Islet precursor cell (in vitro differentiated cells): Measurements from ENCODE around the gene GLRX3.
"Not testable (repeated sequence)": the region's sequence is repeated elsewhere in the genome, so short reads cannot be mapped to it uniquely, and the experiment has no call there.

Source experiments
- DNase-seq: peaks from one replicate; pipeline ENCODE4 v3.0.0-alpha.2; 2018

GLRX3 gene

GRCh38 chr10:130136226-130137089 is at the start of gene GLRX3:
Gene GLRX3 (plus strand): TSS chr10:130136391. CDS start chr10:130136421, 30 bp downstream.
- DNase-seq: peak; percentile 93

- DNase-seq: not testable (repeated sequence)
Measured at GRCh38 chr10:130090565-130090964, 45.6 kb upstream of the GLRX3 start.

- DNase-seq: no peak
Measured at GRCh38 chr10:130099344-130099743, 36.8 kb upstream of the GLRX3 start.

- peak; percentile 81 for DNase-seq
Measured at GRCh38 chr10:130105724-130106123, 30.5 kb upstream of the GLRX3 start.

GRCh38 chr10:130108146-130108545 is 28.0 kb upstream of the GLRX3 start:
- not testable (repeated sequence) for DNase-seq

DNA sequence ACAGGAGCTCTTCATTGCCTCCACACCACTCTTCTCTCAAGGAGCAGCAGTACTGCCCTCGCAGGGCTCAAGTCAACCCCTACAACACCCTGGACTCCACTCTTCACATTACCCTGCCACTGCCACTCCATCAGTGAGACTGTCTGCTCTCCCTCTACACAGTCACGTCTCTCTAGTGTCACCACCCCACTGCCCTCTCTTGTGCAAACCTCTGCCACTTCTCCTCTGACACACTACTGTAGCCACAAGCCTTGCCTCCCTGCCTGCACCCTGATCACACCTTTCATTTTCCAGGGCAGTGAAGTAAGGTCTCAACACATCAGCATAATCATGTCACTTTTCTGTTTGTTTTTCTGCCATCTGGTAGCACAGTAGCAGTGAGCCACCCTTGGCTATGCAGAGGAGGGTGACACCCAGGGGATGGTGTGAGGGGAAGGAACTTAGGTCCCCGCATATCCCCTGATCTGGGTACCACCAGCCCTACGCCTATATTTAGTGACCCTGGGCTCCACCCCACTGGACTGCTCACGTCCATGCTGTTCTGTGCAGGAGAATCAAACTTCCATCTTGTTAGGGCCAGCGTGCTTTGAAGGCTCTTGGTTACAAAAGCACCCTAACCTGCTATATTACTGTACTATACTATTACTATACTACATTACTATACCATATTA is 27.1 kb upstream of the GLRX3 start:
- DNase-seq: no peak

DNA sequence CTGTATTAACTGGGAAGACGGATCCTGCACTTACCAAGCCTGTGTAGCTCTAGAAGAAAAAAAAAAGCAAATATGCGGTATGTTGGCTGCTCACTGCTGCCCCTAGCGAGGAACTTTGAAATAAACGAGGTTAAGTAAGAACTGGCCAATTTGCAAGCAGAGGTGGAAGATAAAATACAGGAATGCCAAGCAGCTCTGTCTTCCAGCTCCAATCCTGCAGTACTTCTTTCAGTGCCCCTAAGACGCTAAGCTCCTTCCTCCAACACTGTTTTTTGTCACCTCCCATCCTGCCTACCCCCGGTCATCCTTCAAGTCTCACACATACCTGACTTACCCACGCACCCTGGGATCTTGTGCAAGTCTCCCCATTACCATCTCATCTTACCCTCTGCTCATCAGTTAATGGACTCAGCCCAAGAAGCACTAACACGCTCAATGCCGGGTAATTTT is 26.4 kb upstream of the GLRX3 start:
- peak; percentile 90 for DNase-seq

DNA sequence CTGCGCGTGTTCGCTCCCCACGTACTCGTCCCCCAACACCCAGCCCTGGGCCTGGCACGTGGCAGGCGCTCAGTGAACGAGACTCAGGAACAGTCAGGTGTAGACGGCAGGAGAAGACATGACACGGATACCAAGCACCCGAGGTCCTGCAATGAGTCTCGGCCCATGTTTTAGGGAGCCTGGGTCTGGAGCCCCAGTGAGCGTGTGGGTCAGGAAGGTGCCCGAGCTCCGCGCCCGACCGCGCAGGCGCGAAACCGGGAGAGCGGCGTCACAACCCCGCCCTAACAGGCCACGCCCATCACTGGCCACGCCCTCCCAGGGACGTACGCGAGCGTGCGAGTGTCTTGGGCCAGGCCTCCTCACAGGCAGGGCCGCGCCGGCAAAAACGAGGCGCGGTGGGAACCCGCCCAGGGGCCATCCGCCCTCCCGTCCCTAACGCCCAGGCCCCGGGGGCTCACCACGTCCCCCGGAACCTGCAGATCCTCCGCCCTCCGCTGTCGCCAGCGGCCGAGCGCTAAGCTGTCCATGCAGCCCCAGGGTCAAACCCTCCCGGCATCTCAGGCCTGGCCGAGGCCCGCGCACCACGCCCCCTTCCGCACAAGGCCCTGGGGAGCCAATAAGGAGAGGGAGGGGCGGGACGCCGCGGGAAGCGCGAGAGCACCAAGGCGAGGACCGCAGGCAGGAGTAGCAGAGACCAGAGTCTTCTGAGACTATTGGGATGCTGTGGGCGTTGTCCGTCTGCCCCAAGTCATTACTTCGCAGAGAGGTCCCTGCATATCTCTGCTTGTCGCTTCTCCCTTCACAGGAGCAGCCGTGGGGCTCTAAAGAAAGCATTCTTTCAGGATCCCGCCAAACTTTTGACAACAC is 25.7 kb upstream of the GLRX3 start, which contains the start of gene C10orf143:
C10orf143 (minus strand) TSS at position 585 of the 867 bp plus-strand sequence; CDS start at position 527, 58 bp downstream.
- DNase-seq: peak; percentile 98

- DNase-seq: peak; percentile 99
Measured at GRCh38 chr10:130111113-130111851, 24.9 kb upstream of the GLRX3 start.

DNA sequence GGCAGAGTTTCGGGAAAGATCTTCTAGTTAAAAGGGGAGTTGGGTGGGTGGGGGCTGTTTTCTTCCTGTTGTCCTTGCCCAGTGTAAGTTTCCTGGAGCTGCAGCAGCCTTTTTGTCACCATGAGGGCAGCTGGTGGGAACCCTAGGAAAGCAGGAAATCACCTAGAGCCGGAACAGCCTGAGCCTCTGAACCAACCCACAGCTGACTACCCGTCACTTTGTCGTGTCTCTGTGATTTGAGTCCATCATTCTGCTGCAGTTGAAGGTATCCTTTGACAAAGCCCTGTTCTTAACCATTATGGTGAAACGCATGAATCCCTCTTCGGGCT is 24.4 kb upstream of the GLRX3 start:
- no peak for DNase-seq

- DNase-seq: no peak
Measured at GRCh38 chr10:130112821-130113220, 23.4 kb upstream of the GLRX3 start.

GRCh38 chr10:130116942-130117341 is 19.2 kb upstream of the GLRX3 start:
- not testable (repeated sequence) for DNase-seq

DNA sequence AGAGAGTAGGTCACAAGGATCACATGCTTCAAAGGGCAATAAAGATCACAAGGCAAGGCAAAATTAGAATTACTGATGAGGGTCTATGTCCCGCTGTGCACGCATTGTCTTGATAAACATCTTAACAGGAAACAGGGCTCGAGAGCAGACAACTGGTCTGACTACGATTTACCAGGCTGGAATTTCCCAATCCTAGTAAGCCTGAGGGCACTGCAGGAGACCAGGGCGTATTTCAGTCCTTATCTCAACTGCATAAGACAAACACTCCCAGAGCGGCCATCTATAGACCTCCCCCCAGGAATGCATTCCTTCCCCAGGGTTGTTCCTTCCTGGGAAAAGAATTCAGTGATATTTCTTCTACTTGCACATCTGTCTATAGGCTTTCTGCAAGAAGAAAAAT is 18.7 kb upstream of the GLRX3 start:
- DNase-seq: not testable (repeated sequence)

DNA sequence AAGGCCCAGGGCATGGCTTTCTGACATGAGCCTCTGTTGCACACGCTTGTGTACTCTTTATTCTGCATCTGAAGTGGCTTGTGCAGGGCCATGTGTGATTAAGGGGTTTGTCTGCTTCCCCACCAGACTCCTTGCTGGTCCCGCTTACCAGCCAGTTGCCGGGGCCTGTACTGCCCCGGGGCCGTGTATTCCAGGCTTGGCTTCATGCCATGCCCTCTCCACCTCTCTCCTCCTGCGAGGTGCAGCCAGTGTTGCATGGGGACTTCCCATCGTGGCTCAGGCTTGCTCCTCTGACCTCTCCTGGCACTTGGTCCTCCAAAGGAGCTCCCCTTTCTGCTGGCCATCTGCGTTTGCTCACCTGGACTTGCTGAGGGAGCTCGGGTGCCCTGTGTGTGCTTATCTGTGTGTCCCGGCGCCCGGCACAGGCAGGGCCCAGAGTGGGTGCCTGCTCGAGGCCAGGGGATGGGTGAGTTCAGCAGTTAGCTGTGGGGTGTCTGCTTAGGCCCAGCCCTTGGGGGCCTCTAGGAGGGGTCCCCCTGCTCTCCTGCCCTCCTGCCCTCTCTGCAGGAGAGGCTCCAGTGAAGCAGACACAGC is 14.6 kb upstream of the GLRX3 start:
- DNase-seq: no peak

GRCh38 chr10:130127364-130128061 is 8.7 kb upstream of the GLRX3 start:
- peak; percentile 90 for DNase-seq

DNA sequence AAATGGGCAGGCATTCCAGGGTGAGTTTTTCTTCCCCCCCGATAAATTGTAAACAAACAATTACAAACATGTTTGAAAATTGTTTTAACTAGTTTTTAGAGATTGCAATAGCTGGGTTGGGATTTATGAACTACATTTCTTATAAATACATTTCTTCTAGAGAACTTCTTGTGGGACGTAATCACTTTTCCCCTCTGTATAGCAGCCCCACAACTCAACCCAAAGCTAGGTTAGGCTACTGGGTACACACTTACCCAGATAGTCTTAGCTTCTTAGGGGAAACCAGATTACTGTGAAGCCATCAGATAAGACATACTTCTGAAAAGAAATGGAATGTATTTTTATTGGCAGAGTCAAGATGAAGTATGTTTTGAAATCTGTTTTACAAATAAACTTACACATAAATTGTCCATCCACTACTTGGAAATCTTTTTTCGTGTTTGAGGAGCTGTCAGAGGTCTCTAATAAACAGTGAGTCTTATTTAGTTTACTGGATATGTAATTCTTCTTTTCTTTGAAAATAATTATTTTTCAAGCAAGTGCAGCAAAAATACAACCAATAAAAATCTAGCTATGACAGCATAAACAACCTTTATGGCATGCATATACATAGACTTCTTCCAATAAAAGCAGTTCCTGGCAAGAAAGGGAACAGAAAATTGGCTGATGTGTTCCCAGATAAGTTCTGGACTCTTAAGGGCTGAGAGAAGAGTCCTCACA is 8.0 kb upstream of the GLRX3 start:
- no peak for DNase-seq

- no peak for DNase-seq
Measured at GRCh38 chr10:130128922-130129321, 7.3 kb upstream of the GLRX3 start.

DNA sequence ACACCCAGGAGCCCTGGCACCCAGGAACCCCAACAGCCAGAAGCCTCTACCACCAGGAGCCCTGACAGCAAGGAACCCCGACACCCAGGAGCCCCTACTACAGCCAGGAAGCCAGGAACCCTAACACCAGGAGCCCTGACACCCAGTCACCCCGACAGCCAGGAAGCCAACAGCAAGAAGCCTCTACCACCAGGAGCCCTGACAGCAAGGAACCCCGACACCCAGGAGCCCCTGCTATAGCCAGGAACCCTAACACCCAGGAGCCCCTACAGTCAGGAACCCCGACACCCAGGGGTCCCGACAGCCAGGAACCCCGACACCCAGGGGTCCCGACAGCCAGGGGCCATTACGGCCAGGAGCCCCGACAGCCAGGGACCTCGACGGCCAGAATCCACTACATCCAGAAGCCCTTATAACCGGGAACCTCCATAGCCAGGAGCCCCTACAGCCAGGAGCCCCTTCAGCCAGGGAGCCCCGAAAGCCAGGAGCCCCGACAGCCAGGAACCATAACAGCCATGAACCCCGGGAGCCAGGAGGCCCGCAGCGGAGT is 440 bp upstream of the GLRX3 start:
- DNase-seq: no peak

DNA sequence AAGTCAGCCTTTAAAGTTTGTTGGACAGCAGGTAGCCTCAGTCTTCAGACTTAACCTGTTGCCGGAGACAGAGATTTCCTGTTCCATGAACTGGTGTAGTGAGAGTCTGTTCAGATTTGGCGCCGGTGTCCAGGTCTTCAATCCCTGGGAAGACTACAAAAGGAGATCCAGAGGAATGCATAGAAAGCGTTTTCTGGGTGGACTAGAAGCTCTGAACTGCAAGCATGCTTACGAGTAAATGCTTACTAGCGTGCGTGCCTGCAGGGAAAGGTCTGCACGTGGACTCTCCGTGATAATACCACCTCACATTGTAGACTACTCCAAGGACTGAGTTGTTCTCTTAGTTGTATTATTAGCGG is 878 bp downstream of the GLRX3 start:
- DNase-seq: no peak
